Measurements from ENCODE around the gene OPA1.

The OPA1 gene

DNA sequence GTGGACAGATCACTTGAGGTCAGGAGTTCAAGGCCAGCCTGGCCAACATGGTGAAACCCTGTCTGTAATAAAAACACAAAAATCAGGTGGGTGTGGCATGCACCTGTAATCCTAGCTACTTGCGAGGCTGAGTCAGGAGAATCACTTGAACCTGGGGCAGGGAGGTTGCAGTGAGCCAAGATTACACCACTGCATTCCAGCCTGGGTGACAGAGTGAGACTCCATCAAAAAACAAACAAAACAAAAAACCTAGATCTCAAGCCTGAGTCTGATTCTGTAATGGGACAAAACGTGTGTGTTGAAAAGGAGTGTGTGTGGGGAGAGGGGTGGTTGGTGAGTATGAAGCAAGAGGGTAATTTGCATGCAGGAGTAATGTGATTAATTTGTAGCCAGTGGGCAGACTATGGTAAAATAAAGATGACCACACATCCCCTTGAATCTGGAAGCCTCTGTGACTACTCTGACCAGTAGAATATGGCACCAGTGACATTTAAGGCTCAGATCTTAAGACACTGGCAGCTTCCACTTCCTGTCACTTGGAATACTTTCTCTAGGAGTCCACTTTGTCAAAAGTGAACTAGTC is 18.4 kb upstream of the OPA1 start:
- H3K27ac Mint-ChIP-seq = no peak overlapping the region
- TF ChIP-seq, protein P1, sequence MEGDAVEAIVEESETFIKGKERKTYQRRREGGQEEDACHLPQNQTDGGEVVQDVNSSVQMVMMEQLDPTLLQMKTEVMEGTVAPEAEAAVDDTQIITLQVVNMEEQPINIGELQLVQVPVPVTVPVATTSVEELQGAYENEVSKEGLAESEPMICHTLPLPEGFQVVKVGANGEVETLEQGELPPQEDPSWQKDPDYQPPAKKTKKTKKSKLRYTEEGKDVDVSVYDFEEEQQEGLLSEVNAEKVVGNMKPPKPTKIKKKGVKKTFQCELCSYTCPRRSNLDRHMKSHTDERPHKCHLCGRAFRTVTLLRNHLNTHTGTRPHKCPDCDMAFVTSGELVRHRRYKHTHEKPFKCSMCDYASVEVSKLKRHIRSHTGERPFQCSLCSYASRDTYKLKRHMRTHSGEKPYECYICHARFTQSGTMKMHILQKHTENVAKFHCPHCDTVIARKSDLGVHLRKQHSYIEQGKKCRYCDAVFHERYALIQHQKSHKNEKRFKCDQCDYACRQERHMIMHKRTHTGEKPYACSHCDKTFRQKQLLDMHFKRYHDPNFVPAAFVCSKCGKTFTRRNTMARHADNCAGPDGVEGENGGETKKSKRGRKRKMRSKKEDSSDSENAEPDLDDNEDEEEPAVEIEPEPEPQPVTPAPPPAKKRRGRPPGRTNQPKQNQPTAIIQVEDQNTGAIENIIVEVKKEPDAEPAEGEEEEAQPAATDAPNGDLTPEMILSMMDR (IDR thresholded peaks at IDR 0.05) = no peak
- H3K9me3 Mint-ChIP-seq = no peaks in the 10 kb centered on the region
- no peaks in the 10 kb centered on the region for H3K36me3 Mint-ChIP-seq (ENCODE audit: low read depth)
- peaks cover 12% of the 10 kb centered on the region for H3K4me1 Mint-ChIP-seq
- peaks cover 3% of the 10 kb centered on the region for H3K27me3 Mint-ChIP-seq (ENCODE audit: low read depth, poor library complexity)
- no peak for DNase-seq
- no peak overlapping the region for H3K4me3 Mint-ChIP-seq

GRCh38 chr3:193585530-193585929 is 7.5 kb upstream of the OPA1 start:
- Mint-ChIP-seq H3K36me3 (ENCODE audit: low read depth) (no peaks in the 10 kb centered on the region), H3K4me3 (no peak overlapping the region), H3K27me3 (ENCODE audit: low read depth, poor library complexity) (peaks cover 11% of the 10 kb centered on the region), H3K4me1 (no peaks in the 10 kb centered on the region), H3K27ac (no peak overlapping the region), H3K9me3 (no peaks in the 10 kb centered on the region)
- no peak for DNase-seq
- TF ChIP-seq, protein P1 (IDR thresholded peaks at IDR 0.05) = no peak

GRCh38 chr3:193586526-193586925 is 6.5 kb upstream of the OPA1 start:
- Mint-ChIP-seq H3K36me3 (ENCODE audit: low read depth) (no peaks in the 10 kb centered on the region), H3K4me3 (no peak overlapping the region), H3K9me3 (no peaks in the 10 kb centered on the region), H3K4me1 (no peaks in the 10 kb centered on the region), H3K27ac (no peak overlapping the region), H3K27me3 (ENCODE audit: low read depth, poor library complexity) (peaks cover 11% of the 10 kb centered on the region)
- TF ChIP-seq, protein P1 (IDR thresholded peaks at IDR 0.05) = no peak
- no peak for DNase-seq

- no peak overlapping the region for H3K4me3 Mint-ChIP-seq
- no peak for DNase-seq
- peaks cover 11% of the 10 kb centered on the region for H3K27me3 Mint-ChIP-seq (ENCODE audit: low read depth, poor library complexity)
- no peak overlapping the region for H3K27ac Mint-ChIP-seq
- no peaks in the 10 kb centered on the region for H3K9me3 Mint-ChIP-seq
- H3K4me1 Mint-ChIP-seq = peaks cover 18% of the 10 kb centered on the region
- TF ChIP-seq, protein P1 (IDR thresholded peaks at IDR 0.05) = no peak
- no peaks in the 10 kb centered on the region for H3K36me3 Mint-ChIP-seq (ENCODE audit: low read depth)
Measured at GRCh38 chr3:193589129-193589528, 3.9 kb upstream of the OPA1 start.

GRCh38 chr3:193589616-193590015 is 3.4 kb upstream of the OPA1 start:
- Mint-ChIP-seq H3K9me3 (no peaks in the 10 kb centered on the region), H3K27ac (no peak overlapping the region), H3K27me3 (ENCODE audit: low read depth, poor library complexity) (peaks cover 11% of the 10 kb centered on the region), H3K36me3 (ENCODE audit: low read depth) (no peaks in the 10 kb centered on the region), H3K4me1 (peaks cover 22% of the 10 kb centered on the region), H3K4me3 (no peak overlapping the region)
- TF ChIP-seq, protein P1 (IDR thresholded peaks at IDR 0.05) = no peak
- no peak for DNase-seq

DNA sequence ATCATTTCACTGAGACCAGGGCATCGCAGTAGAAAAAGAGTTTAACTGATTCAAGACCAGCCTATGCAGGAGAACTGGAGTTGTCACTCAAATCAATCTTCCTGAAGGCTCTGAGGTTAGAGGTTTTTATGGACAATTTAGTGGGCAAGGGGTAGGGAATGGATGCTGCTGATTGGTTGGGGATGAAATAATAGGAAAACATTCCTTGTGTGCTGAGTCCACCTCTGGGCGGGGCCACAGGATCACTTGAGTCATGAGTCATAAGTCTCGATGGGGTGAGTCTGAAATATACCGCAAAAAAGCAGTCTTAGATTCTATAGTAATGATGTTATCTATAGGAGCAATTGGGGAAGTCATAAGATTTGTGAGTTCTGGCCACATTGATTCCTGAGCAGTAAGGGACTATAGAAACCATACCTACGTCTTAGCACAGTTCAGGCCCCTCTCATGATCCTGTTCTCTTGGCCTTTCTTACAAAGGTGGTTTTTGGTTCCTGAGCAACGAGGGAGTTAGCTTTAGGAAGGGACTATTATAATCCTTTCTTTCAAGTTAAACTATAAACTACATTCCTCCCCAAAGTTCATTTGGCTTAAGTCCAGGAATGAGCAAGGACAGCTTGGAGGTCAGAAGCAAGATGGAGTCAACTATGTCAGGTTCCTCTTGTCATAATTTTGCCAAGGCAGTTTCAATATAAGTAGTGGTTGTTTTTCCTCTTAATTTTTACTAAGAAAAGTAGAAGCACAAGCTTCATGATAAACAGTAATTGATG is 2.7 kb upstream of the OPA1 start:
- Mint-ChIP-seq H3K27ac (no peak overlapping the region), H3K27me3 (ENCODE audit: low read depth, poor library complexity) (peaks cover 7% of the 10 kb centered on the region), H3K9me3 (no peaks in the 10 kb centered on the region), H3K4me1 (peaks cover 28% of the 10 kb centered on the region), H3K4me3 (no peak overlapping the region), H3K36me3 (ENCODE audit: low read depth) (no peaks in the 10 kb centered on the region)
- TF ChIP-seq, protein P1 (IDR thresholded peaks at IDR 0.05) = no peak
- no peak for DNase-seq
